GM19463 (cell line): Measurements from ENCODE around the gene SPDL1.
"Not testable (repeated sequence)": the region's sequence is repeated elsewhere in the genome, so short reads cannot be mapped to it uniquely, and the experiment has no call there.

Experiments used
- ATAC-seq: cut with Tn5 transposase; IDR thresholded peaks from one replicate; pipeline ENCODE4 v1.9.1; 2021; ENCODE audit warnings: mild to moderate bottlenecking, moderate library complexity; ENCODE audit not compliant: unreplicated experiment

Gene SPDL1

GRCh38 chr5:169571355-169571754 is 12.2 kb upstream of the SPDL1 start:
- no peak for ATAC-seq

- ATAC-seq, result no peak
These were observed 9.4 kb upstream of the SPDL1 start for GRCh38 chr5:169574134-169574646.

DNA sequence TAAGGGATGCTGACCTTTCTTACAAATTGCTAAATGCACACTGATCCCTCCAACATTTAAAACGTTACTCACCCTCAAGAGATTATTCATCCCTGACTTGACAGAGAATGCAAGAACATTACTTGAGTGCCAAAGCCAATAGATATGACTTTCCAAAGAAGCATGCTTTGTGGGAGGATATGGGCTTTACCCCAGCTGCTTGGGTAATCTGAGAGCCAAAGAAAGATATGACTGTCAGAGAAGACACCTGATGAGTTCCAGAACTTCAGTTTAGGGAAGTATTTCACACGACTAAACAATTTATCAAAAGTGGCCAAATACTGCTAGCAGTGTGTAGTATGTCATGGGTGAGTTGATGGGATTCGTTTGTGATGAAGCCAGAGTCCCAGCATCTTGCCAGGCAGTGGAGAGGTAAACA is 7.4 kb upstream of the SPDL1 start:
- no peak for ATAC-seq

DNA sequence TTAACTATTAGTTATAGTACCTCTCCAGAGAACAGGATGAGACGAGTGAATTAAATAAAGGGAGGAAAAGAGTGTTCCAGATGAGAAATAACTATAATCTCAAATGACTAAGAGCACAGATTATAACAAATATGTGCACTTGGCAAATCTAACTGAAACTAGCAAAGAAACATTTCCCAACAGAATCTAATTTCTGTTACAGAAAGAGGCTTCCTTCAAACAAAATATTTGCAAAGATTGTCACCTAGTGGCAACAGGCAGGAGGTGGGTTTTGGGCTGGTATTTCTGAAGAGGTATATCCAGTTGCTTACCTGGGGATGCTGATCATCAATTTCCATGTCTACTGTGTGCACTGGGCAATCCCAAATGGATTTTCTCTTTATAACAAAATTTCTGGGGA is 5.6 kb upstream of the SPDL1 start:
- ATAC-seq, result no peak

GRCh38 chr5:169580964-169581363 is 2.6 kb upstream of the SPDL1 start:
- no peak for ATAC-seq

- ATAC-seq, result peak; percentile 40
These were observed 1.9 kb upstream of the SPDL1 start for GRCh38 chr5:169581580-169582227.

DNA sequence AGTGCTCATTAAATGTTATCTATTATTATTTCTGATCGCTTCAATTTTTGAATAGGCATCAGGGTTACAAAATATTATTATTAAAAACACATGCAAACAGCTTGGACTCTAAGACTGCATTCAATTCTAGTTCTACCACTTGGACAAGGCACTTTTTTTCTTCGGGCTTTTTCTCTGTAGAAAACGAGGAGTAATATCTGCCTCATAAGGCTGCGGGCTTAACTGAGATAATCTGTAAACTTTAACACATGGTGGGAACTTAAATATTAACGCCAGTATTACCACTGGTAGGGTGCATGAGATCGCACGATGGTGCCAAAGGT is 511 bp upstream of the SPDL1 start:
- ATAC-seq, result peak; percentile 25

- ATAC-seq, result no peak
These were observed 1.5 kb downstream of the SPDL1 start for GRCh38 chr5:169584998-169585451.

DNA sequence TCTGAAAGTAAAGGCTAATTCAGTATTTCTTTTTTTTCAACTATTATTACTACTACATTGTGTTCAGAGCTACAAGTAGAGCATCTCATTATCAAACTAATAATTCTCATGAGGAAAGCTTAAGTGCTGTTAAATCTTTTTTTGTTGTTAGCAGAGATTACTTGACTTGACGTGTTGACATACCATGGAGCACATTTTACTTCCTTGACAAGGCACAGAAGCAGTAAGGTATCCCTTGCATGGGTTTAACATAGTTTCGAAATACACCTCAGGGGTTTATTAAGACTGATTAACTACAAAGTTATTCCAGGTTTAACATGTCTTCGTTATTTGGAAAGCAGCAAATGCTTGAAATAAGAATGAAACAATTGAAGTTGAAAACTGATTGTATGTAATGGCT is 7.0 kb downstream of the SPDL1 start:
- ATAC-seq, result no peak

GRCh38 chr5:169591636-169592035 is 8.1 kb downstream of the SPDL1 start:
- no peak for ATAC-seq

DNA sequence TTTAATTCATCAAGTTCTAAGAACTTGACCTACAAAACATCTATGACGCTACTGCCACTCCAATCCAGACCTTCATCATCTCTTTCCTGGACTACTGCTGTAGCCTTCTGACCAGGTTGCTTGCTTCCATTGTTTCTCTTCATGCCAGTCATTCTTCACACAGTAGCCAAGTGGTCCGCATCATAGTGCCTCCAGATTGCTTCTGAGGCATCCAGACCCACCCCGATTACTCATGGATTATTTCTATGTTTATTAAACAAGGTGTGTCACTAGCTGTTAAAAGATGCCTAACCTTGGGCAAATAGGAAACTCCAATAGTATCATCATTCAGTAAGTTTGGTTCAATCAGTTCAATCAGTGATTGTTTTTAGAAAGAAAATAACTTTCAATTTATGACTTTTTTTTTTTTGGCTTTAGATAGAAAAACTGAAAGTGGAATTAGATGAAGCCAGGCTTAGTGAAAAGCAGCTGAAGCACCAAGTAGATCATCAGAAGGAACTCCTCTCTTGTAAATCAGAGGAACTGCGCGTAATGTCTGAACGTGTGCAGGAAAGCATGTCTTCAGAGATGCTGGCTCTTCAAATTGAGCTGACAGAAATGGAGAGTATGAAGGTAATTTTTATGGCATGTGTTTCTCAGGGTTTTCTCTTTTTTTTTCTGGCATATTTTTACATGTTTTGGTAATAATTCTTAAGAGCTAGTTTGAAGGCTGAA is 9.5 kb downstream of the SPDL1 start:
- ATAC-seq, result no peak

DNA sequence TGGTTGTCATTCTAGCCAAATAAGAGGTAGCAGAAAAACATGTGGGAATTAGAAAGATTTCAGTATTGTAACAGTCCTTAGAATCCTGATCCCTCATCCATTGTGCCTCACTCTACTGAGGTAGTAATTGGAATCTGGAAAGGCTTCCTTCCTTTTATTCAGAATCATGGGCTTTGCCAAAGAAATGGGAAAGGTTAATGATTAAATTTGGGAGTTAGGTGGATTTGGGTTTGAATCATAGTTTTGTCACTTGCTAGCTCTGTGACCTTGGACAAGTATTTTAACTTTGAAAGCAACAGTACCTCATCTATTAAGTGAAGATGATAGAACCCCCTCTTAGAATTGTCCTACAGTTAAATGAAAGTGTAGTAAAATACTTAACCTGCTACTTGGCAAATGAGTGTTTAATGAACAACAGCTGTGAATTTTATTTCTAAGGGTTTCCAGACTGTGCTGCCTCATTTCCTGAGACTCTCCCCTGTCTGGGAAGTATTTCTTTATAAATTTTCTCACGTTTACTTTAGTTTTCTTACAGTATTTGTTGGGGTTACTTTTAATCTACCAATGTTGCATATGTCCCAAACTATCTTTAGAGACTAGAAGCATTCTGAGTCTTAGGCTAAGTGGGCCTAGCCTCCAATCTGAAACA is 11.7 kb downstream of the SPDL1 start:
- ATAC-seq, result no peak

- ATAC-seq, result no peak
These were observed 15.9 kb downstream of the SPDL1 start for GRCh38 chr5:169599451-169599850.

DNA sequence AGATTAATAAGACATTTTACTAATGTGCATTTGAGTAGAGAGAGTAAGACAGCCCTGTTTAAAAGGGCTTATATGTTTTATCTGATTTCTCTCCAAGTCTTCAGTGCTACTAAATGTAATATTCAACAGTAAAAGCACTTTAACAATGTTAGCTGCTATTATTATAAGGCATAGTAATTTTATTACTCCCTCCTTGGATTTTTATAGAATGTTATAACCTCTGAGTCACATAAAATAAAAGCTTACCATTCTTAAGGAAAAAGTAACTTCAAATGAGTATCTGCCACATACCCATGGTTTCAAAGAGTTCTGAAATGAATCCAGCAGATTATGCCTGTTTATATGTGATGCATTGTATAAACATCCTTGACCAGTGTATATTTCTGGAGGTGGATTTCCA is 19.0 kb downstream of the SPDL1 start:
- no peak for ATAC-seq

GRCh38 chr5:169606279-169606678 is 22.7 kb downstream of the SPDL1 start:
- no peak for ATAC-seq

GRCh38 chr5:169607882-169608281 is 24.3 kb downstream of the SPDL1 start:
- ATAC-seq, result no peak

GRCh38 chr5:169609716-169610115 is 26.1 kb downstream of the SPDL1 start:
- no peak for ATAC-seq

DNA sequence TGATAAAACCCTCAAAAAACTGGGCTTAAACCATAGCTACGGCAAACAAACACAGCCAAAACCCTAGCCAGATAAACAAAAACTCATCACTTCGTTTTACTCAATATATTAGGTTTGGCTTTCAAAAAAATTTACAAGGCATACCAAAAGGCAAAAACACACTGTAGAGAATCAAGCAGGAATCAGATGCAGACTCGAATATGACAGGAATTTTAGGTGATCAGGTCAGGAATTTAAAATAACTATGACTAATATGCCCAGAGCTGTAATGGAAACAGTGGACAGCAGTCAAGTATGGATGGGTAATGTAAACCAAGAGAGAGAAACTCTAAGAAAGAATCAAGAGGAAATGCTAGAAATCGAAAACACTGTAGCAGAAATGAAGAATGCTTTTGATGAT is 27.0 kb downstream of the SPDL1 start:
- no peak for ATAC-seq

DNA sequence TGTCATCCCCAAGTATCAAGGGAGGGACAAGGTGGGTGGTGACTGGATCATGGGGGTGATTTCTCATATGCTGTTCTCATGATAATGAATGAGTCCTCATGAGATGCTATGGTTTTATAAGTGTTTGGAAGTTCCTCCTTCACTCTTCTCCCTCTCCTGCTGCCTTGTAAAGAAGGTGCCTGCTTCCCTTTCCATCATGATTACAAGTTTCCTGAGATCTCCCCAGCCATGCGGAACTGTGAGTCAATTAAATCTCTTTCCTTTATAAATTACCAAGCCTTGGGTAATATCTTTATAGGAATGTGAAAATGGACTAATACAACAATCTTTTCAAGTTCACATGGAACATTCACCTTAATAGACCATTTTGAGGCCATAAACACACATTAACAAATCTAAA is 32.0 kb downstream of the SPDL1 start:
- no peak for ATAC-seq

DNA sequence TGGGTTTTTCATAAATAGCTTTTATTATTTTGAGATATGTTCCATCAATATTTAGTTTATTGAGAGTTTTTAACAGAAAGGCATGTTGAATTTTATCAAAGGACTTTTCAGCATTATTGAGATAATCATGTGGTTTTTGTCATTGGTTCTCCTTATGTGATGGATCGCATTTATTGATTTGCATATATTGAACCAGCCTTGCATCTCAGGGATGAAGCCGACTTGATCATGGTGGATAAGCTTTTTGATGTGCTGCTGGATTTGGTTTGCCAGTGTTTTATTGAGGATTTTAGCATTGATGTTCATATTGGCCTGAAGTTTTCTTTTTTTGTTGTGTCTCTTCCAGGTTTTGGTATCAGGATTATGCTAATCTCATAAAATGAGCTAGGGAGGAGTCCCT is 40.7 kb downstream of the SPDL1 start:
- not testable (repeated sequence) for ATAC-seq

- no peak for ATAC-seq
These were observed 43.2 kb downstream of the SPDL1 start for GRCh38 chr5:169626779-169627178.

- no peak for ATAC-seq
These were observed 44.0 kb downstream of the SPDL1 start for GRCh38 chr5:169627551-169627950.
